SK-MEL-5 (cell line): Measurements from ENCODE around the gene REEP6. TPM values are rescaled to one million over a fixed set of nuclear protein-coding genes. Genes with fewer than 3 reads are reported as not detected.
A peak's percentile ranks its signal among the peaks of the same experiment; 100 is the strongest.

Experiments
- DNase-seq: peaks from one replicate; pipeline ENCODE4 v3.0.0-alpha.2; 2016; ENCODE audit warnings: low read depth, low spot score
- in situ Hi-C: cut with HindIII; loops from 2 replicates; pipeline ENCODE4 v1.10.0; 2016; ENCODE audit warnings: low sequenced_read_pairs, high pct_unique_total_duplicates, low pct_unique_long_range_greater_than_20kb
- total RNA-seq: library from RNA; depleted of rRNA; stranded (reverse); fragments of >200 nt; shearing (Covaris generic); gene quantifications from 2 replicates; pipeline ENCODE4 v1.2.3, GENCODE V29; 2014

The REEP6 gene
- total RNA-seq, 1 experiment from 2014 or later, result 3.2 TPM

DNA sequence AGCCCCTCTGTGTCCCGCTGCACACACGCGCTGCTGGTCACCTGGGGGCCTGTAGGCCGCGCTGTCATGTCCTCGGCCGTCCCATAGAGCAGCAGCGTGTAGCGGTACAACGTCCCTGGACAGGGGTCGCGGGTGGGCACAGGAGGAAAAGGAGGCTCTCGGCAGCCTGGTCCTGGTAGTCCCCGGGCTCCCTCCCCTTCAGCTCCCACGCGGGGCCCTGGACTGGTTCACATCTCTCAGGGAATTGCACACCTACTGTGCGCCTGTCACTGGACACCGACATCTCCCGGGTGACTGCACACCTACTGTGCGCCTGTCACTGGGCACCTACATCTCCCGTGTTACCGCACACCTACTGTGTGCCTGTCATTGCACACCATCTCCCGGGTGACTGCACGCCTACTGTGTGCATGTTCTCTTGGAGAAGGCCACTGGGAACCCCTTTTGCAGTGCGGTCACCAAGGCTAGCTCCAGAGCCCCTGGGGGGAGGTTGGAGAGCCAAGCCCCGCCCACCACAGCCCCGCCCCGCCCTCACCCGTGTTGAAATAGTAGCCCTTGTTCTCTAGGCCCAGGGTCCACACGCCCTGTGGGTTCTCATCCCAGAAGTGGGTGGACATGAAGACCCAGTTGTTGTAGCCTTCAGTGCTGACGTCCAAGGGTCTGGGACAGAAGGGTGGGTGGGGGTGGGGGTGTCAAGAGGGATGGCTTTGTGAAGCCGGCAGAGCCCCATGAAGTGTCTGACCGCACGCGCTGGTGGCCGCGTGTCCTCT, 8.4 kb upstream of the REEP6 start:
- in situ Hi-C loops, result no loop called here
- no peak for DNase-seq

DNA sequence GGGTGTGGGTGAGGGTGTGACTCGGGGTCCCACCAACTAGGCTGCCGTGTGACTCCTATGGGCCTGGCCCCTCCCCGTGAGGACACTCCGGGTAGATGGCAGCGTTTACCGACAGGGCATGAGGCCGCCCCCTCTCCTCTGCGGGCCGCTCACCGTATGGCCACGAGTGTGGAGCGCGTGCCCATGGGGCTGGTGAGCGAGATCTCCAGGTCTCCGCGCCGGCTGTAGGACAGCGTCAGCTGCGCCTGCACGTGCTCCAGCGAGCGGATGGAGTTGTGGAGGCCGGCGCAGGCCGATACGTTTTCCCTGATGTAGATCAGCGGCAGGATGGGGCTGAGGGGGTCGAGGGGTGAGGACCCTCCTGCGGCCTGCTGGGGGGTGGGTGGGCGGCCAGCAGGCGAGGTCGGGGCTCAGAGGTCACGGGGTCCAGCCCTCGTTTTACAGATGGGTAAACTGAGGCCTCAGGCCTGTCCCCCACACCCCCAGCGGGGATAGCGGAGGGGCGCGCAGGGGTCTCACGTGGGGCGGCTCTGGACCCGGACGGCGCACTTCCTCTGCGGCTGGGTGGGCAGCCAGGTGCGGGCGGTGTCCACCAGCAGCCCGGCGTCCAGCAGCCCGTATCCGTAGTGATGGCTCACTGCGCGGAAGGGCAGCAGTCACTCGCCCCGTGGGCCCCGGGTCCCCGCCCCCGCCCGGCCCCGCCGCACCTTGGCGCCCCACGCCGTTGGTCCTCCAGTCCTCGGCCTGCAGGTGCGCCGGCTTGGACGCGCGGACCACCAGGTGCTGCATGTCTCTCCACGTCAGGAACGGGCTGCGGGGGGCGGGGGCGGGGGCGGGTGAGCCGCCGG, 7.6 kb upstream of the REEP6 start:
- in situ Hi-C loops, result no loop called here
- DNase-seq, result no peak

DNA sequence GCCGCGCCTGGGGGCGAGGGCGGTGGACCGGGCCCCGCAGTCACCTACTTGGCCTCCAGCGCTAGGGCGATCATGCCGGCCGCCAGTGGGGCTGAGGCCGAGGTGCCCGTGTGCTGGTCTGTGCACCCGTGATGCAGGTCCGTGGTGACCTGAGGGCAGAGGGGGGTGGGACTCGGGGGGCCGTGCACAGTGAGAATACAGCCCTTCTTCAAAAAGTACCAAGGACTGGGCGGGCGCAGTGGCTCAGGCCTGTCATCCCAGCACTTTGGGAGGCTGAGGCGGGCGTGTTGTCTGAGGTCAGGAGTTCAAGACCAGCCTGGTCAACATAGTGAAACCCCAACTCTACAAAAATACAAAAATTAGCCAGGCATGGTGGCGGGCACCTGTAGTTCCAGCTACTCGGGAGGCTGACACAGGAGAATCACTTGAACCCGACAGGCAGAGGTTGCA, 7.0 kb upstream of the REEP6 start:
- no peak for DNase-seq
- in situ Hi-C loops, result no loop called here

DNA sequence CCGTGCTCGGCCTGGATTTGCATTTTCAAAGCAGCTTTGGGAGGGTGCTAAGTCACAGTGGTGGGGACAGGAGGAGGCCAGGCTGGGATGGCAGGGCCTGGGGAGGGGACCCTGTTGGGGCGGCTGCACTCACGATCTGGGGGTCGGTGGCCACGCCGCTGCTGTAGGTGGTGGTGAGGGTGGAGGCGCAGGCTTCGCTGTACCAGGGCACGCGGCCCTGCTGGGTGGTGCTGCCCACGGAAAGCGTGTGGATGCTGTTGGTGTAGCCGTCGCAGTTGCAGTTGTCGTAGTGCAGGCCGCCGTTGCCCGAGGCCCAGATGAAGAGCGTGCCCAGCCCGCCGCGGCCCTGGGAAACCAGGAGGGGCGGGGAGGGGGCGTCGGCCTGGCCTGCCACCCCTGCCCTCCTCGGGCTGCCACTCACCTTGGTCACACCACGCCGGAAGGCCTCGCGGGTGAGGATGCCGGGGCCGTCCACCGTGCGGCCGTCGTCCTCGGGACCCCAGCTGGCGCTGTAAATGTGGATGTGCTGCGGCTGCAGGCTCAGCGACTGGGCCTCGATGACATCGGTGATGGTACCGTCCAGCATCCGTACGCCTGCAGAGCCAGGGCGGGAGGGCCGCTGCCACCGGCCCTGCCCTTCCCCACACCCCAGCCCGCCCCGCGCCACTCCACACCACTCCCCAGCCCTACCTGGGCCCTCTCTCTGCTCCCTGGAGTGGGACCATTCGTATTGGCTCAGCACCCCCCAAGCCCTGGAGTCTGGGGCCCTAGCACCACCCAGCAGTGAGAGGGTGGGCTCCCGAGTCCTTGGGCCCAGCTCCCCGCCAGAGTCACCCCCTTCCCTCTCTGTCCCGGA, 4.0 kb upstream of the REEP6 start:
- in situ Hi-C loops, result no loop called here
- no peak for DNase-seq

DNA sequence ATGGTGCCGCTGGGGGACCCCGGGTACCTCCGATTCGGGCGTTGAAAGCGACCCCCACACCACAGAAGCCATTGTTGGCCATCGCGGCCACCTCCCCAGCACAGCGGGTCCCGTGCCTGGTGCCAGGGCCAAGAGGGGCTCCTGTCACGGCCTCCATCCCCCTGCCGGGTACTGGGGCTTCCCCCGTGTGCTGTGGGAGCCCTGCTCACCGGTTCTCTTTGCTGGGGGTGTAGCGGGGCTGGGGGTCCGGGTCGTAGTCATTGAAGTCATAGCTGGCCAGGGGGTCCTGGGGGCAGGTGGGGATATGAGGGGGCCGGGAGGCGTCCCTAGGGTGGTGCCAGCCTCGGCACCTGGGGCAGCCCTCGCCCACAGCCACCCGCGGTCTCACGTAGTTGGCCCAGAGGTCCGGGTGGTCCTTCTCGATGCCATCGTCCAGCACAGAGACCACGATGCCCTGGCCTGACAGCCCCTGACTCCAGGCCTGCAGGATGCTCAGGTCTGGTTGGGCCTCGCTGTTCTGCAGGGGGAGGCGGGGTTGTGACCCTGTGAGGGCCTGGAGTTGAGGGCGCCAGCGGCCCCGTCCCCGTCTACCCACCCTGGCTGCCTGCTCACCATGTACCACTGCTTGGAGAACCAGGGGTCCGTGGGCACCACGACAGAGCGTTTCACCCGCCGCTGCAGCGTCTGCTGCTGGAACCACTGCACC, 3.3 kb upstream of the REEP6 start:
- no peak for DNase-seq
- in situ Hi-C loops, result no loop called here

DNA sequence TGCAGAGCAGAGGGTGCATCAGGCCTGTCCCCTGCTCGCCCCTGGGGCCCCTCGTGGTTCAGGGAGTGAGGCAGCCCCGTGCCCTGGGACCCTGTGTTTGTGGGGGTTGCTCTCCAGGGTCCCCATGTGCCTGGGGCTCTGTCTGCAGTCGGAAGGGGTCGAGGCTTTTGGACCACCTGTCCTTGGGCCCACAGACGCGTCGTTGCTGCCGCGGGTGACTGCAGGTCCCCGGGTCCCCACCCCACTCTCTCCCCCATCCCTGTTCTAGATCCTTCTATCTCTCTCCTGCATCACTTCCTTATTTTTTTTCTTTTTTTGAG, 2.7 kb upstream of the REEP6 start:
- DNase-seq, result no peak
- in situ Hi-C loops, result no loop called here

DNA sequence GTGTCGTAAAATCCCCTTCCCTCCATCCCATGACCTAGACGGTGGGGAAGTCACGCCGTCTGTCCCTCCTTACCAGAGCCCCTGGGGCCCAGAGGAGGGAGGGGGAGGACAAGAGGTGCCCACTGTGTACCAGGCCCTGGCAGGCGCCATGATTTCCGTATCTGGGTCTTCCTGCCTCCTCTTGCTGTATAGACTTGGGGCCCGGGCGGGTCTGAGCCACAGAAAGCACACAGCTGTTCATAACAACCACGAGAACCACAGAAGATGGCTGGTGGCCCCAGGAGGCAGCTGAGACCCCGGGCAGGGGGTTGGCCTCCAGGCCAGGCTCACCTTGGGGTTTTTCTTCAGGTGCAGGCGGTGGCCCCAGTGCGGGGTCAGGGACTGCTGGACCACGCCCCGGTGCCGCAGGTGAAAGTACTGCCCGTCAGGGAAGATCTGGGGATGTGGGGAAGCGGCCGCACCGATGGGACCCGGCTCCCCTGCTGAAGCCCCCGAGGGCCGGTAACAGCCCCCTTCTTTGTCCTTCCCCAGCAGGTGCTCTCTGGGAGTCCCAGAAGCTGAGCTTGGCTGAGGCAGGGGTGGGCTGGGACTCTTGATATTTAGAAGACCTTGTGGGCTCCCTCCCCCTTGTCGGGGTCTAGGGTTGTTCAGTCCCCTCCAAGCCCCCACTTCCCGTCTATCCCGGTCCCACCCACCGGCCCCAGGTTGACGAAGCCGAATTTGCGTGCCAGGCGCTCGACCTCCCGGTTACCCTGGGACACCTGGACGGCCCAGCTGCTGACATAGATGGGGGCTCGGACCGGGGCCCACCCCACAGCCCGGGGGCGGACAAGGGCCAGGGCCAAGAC, 1.3 kb upstream of the REEP6 start:
- no peak for DNase-seq
- in situ Hi-C loops, result no loop called here

DNA sequence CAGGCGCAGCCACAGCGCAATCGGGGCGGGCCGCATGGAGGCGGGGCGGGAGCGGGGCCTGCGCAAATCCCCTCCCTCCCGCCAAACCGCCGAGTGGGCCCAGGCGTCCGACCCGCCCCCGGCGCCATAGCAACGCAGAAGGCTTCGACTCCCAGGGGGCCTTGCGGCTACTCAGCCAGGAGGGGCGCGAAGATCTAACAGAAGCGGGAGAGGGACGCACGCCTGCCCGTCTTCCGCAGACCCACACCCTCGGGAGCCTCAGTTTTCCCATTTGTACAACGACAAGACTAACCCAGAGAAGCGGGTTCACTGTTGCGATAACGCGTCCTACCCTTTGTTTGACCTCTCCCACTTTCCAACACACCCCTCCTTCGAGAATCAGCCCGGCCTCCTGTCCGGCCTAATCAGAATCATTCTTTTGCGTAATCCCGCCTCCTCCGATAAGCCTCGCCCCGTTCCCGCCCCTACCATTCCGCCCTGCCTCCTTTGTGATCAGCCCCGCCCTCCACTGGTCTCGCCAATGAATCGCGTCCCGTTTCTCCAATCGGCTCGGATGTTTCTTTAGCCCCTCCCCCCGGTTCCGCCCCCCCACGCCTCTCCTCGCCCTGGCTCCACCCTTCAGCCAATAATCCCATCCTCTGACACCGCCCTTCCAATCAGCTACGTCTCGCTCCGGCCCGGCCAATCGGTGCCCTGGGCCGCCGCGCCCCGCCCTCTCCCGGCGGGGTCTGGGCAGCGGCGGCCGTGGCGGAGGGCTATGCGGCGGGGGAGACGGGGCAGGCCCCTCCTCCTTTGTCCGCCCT, 469 bp upstream of the REEP6 start, which contains the start of gene PCSK4:
PCSK4 (minus strand) TSS at position 40 of the 803 bp plus-strand sequence; CDS start at position 36, 4 bp downstream.
- DNase-seq, result peak; percentile 97
- in situ Hi-C loops, result no loop called here

DNA sequence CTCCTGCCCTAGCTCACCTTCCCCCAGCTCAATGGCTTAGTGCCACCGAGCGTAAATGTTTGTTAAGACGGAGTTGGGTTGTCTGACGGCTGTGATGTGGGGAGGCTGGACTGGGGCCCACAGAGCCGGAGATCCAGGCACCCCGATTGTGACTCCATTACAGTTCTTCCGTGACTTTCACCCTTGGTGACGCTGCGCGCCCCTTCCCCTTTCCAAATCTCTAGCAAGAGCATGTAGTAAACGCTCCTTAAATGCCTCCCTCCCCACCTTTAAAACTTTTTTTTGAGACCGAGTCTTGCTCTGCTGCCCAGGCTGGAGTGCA, 829 bp downstream of the REEP6 start:
- in situ Hi-C loops, result no loop called here
- DNase-seq, result no peak

DNA sequence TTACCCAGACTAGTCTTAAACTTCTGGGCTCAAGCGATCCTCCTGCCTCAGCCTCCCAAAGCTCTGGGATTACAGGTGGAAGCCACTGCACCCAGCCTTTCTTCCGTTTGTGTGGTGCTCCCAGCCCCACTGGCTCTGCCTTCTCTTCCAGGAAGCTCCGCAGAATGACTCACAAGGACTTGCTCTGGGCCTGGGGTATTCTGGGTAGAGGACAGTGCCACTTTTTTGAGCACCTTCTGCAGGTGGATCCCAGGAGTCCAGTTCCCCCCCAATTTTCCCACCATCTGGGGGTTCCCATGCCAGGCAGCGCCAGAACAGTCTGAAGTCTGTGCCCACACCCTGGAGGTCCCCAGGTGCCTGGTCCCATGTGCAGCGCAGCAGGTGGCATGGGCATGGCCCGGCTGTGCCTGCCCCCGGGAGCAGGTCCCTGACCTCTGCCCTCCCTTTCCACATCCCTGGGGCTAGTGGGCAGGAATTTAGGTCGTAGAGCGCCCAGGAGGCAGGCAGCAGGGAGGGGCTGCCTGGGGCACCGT, 1.6 kb downstream of the REEP6 start:
- no peak for DNase-seq
- in situ Hi-C loops, result no loop called here

DNA sequence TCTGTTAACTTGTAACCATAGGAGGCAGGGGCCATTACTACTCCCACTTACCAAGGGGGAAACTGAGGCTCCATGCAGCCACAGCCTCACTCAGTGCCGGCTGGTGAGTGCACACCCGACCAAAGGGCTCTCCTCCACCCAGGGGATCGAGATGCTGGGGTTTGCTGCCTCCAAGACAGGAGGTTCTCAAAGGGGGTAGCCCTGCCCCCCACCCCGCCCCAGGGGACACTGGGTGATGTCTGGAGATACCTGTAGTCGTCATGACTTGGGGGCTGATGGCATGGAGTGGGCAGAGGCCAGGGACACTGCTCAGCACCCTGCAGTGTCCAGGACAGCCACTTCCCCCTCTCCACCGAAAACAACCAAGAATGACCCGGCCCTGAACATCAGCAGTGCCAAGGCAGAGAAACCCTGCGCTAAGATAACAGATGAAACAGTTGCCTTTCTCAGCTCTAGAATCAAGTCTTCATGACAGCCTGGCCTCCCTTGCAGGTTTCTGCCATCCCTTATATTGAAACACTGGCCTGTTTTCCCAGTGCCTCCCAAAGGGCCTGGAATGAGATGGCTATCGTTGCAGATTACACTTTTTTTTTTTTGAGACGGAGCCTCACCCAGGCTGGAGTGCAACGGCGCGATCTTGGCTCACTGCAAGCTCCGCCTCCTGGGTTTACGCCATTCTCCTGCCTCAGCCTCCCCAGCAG, 3.3 kb downstream of the REEP6 start:
- no peak for DNase-seq
- in situ Hi-C loops, result no loop called here

DNA sequence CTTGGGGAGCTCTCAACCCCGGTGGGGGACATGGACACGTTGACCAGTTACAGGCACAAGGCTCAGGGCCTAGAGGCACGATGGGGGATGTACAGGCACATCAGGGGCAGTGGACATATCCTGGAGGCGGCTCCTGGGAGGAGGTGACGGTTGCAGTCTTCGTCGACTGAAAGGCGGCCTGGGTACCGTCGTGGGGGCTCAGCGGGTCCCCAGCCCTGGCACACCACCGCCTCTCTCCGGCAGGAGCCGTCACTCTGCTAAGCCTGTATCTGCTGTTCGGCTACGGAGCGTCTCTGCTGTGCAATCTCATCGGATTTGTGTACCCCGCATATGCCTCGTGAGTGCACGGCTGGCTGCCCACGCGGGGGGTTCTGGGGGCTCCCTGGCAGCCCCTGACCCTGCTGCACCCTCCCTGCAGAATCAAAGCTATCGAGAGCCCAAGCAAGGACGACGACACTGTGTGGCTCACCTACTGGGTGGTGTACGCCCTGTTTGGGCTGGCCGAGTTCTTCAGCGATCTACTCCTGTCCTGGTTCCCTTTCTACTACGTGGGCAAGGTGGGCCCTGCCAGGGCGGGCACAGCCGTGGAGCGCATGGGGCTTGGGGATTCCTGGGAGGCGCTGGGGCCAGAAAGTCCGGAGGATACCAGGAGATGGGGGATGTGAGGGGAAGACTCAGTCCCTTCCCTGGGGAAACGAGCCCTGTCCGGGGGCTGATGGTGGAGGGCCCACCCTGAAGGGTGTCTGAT, 4.2 kb downstream of the REEP6 start:
- in situ Hi-C loops, result no loop called here
- no peak for DNase-seq

DNA sequence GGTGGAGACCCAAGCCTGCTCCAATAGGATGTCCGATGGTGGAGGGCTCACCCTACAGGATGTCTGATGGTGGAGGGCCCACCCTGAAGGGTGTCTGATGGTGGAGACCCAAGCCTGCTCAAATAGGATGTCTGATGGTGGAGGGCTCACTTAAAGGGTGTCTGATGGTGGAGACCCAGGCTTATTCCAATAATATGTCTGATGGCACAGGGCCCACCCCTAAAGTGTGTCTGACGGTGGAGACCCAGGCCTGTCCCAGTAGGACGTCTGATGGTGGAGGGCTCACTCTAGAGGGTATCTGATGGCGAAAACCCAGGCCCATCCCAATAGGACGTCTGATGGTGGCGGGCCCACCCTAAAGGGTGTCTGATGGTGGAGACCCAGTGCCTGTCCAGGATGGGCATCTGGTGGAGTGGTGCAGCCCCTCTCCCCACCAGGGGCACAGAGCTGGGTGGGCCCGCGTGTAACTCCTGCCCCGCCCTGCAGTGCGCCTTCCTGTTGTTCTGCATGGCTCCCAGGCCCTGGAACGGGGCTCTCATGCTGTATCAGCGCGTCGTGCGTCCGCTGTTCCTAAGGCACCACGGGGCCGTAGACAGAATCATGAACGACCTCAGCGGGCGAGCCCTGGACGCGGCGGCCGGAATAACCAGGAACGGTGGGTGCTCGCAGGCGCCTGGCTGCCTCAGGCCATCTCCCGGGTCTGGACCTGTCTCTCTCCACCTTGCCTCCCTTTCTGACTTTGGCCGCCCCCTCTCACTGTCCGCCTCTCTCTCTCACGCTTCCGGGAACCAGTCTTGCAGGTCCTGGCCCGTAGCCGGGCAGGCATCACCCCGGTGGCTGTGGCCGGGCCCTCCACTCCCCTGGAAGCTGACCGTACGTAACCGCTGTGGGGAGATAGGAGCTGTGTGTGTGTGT, 5.1 kb downstream of the REEP6 start:
- DNase-seq, result no peak
- in situ Hi-C loops, result no loop called here
